ENCODE measurements around the gene KCNQ5. TPM values are rescaled to one million over a fixed set of nuclear protein-coding genes. Genes with fewer than 3 reads are reported as not detected.

KCNQ5 gene
- total RNA-seq, 4 donors from 2014 or later = 0.52 to 0.97 (median 0.59) TPM

- no peak overlapping the region for H3K4me3 ChIP-seq (ENCODE audit: low read depth, poor library complexity, severe bottlenecking)
- TF ChIP-seq, protein P1, sequence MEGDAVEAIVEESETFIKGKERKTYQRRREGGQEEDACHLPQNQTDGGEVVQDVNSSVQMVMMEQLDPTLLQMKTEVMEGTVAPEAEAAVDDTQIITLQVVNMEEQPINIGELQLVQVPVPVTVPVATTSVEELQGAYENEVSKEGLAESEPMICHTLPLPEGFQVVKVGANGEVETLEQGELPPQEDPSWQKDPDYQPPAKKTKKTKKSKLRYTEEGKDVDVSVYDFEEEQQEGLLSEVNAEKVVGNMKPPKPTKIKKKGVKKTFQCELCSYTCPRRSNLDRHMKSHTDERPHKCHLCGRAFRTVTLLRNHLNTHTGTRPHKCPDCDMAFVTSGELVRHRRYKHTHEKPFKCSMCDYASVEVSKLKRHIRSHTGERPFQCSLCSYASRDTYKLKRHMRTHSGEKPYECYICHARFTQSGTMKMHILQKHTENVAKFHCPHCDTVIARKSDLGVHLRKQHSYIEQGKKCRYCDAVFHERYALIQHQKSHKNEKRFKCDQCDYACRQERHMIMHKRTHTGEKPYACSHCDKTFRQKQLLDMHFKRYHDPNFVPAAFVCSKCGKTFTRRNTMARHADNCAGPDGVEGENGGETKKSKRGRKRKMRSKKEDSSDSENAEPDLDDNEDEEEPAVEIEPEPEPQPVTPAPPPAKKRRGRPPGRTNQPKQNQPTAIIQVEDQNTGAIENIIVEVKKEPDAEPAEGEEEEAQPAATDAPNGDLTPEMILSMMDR (IDR thresholded peaks at IDR 0.05) = no peak
- TF ChIP-seq POLR2A (IDR thresholded peaks at IDR 0.05) = no peak
- DNase-seq (ENCODE audit: low spot score in 2 of 2) = no peak
- WGBS, 2 donors = 75 to 78% methylated on average over 4 of the region's 4 CpGs
- intact Hi-C loops (cut with DNase I; ENCODE audit: low total_unique reads) = no loop called here
These were observed 363.3 kb downstream of the KCNQ5 start for GRCh38 chr6:72984981-72985665.

- no peak for DNase-seq (ENCODE audit: low spot score in 2 of 2)
- 79 to 94% methylated on average over 17 to 18 of the region's 19 CpGs for WGBS, 2 donors
- intact Hi-C loops (cut with DNase I; ENCODE audit: low total_unique reads) = no loop called here
- TF ChIP-seq POLR2A (IDR thresholded peaks at IDR 0.05) = no peak
- TF ChIP-seq, protein P1 (IDR thresholded peaks at IDR 0.05) = no peak
- H3K4me3 ChIP-seq (ENCODE audit: low read depth, poor library complexity, severe bottlenecking) = no peak overlapping the region
These were observed 365.4 kb downstream of the KCNQ5 start for GRCh38 chr6:72987301-72987700.

DNA sequence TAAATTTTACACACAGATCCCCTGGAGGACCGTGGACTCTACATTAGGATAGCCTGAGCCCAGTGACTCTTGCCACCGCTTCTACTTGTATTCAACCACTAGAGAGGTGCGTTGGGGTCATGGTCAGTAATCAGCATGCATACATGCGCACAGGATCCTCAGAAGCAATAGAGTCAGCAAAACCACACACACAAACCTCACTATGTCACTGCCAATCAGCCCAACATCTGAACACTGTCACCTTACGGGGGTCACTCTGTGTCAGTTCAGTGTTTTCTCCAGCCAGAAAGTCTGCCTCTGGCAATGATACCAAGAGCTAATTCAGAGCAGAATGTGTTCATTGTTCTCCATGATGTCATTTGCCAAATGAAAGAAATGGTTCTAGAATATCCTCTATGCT lies 378.1 kb downstream of the KCNQ5 start:
- no peak overlapping the region for H3K4me3 ChIP-seq (ENCODE audit: low read depth, poor library complexity, severe bottlenecking)
- no peak for TF ChIP-seq POLR2A (IDR thresholded peaks at IDR 0.05)
- TF ChIP-seq, protein P1 (IDR thresholded peaks at IDR 0.05) = no peak
- intact Hi-C loops (cut with DNase I; ENCODE audit: low total_unique reads) = no loop called here
- WGBS, 2 donors = 73 to 79% methylated on average over 5 of the region's 5 CpGs
- DNase-seq (ENCODE audit: low spot score in 2 of 2) = no peak

DNA sequence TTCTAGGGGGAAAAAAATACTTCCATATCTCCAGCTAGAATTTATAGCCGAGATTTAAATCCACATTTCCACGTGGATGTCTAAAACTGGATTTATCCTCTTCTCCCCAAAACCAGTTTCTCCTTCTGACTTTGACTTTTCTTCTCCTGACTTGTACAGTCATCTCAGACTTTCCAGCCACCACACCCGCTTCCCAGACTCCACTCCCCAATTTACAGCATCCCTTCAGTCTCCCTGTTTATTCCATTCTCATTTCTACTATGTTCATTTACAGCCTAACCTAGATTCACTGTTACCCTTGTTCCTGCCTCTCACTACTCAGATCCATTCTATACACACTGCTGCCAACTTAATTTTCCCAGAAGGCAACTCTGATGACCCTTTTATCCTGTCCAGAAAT lies 378.6 kb downstream of the KCNQ5 start:
- DNase-seq (ENCODE audit: low spot score in 2 of 2) = no peak
- no peak overlapping the region for H3K4me3 ChIP-seq (ENCODE audit: low read depth, poor library complexity, severe bottlenecking)
- intact Hi-C loops (cut with DNase I; ENCODE audit: low total_unique reads) = no loop called here
- TF ChIP-seq, protein P1 (IDR thresholded peaks at IDR 0.05) = no peak
- TF ChIP-seq POLR2A (IDR thresholded peaks at IDR 0.05) = no peak
- WGBS, 2 donors = 66 to 74% methylated on average over 3 of the region's 3 CpGs

- intact Hi-C loops (cut with DNase I; ENCODE audit: low total_unique reads) = no loop called here
- H3K4me3 ChIP-seq (ENCODE audit: low read depth, poor library complexity, severe bottlenecking) = no peak overlapping the region
- DNase-seq (ENCODE audit: low spot score in 2 of 2) = no peak
- no peak for TF ChIP-seq POLR2A (IDR thresholded peaks at IDR 0.05)
- TF ChIP-seq, protein P1 (IDR thresholded peaks at IDR 0.05) = no peak
These were observed 380.7 kb downstream of the KCNQ5 start for GRCh38 chr6:73002588-73002987.

DNA sequence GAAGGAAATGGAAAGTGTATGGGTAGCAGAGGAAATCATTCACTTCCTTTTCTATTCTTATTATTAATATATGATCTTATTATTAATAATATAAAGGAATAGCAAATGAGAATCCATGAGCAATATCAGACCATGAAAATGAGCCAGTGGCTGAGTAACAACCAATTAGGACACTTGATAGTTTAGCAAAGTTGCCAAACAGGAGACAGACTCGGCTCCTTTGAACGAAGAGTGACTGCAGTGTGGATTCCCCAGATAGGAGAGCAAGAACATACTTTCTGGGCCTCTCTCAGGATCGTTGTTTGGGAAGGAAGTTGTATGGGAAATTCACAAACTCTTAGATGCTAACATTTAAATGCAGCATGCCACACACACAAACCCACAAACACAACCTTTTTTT lies 381.4 kb downstream of the KCNQ5 start:
- intact Hi-C loops (cut with DNase I; ENCODE audit: low total_unique reads) = no loop called here
- no peak for DNase-seq (ENCODE audit: low spot score in 2 of 2)
- no peak overlapping the region for H3K4me3 ChIP-seq (ENCODE audit: low read depth, poor library complexity, severe bottlenecking)
- 70 to 71% methylated on average over 3 of the region's 3 CpGs for WGBS, 2 donors
- TF ChIP-seq, protein P1 (IDR thresholded peaks at IDR 0.05) = no peak
- no peak for TF ChIP-seq POLR2A (IDR thresholded peaks at IDR 0.05)
